ENCODE data around the gene FBXO9. TPM values are rescaled to one million over a fixed set of nuclear protein-coding genes. Genes with fewer than 3 reads are reported as not detected.

The FBXO9 gene
- total RNA-seq, 1 experiment from 2014 or later: 68.4 TPM

- Histone ChIP-seq H3K14ac (ENCODE audit: insufficient read depth, low read length) (no peak overlapping the region), H2BK12ac (ENCODE audit: insufficient read length, low read depth, low read length) (no peak overlapping the region), H3K23me2 (ENCODE audit: insufficient read length, low read depth, low read length, poor library complexity, severe bottlenecking) (no peaks in the 10 kb centered on the region), H3K18ac (ENCODE audit: insufficient read length, low read depth, low read length) (no peak overlapping the region), H4K20me1 (ENCODE audit: control insufficient read depth, insufficient read depth, insufficient read length) (no peaks in the 10 kb centered on the region), H3K9ac (ENCODE audit: extremely low read depth, insufficient read length, low read length) (no peak overlapping the region), H3K4me1 (ENCODE audit: insufficient read depth, low read length) (no peaks in the 10 kb centered on the region), H3K79me2 (ENCODE audit: insufficient read depth, low read length) (no peaks in the 10 kb centered on the region), H3T11ph (ENCODE audit: low read length) (no peak overlapping the region), H3K23ac (ENCODE audit: insufficient read length, low read depth, low read length) (no peak overlapping the region), H4K8ac (replicated peaks; ENCODE audit: insufficient read length, low read depth, low read length) (no peak overlapping the region), H4K5ac (ENCODE audit: insufficient read length, low read depth, low read length) (no peak overlapping the region), H2BK20ac (ENCODE audit: low read depth, low read length, poor library complexity, severe bottlenecking) (no peak overlapping the region), H3K4me2 (ENCODE audit: insufficient read depth, insufficient read length, low read length) (no peak overlapping the region), H3K27ac (ENCODE audit: insufficient read length, low read depth, low read length) (no peak overlapping the region), H3K56ac (ENCODE audit: insufficient read length, low read depth, low read length) (no peak overlapping the region), H2AFZ (ENCODE audit: low read length) (no peak overlapping the region), H3K4ac (ENCODE audit: low read depth, low read length) (no peak overlapping the region), H3K27me3 (ENCODE audit: insufficient read depth, low read length) (no peaks in the 10 kb centered on the region), H3K9me3 (ENCODE audit: control insufficient read depth, low read depth, low read length) (no peaks in the 10 kb centered on the region), H2BK120ac (ENCODE audit: low read depth, low read length, poor library complexity, severe bottlenecking) (no peak overlapping the region), H4K91ac (ENCODE audit: insufficient read length, low read depth, low read length) (no peak overlapping the region), H2AK5ac (ENCODE audit: insufficient read length, low read length) (no peak overlapping the region), H2BK5ac (ENCODE audit: insufficient read length, low read length) (no peak overlapping the region), H3K79me1 (ENCODE audit: insufficient read depth, low read depth, low read length, poor library complexity, severe bottlenecking) (no peaks in the 10 kb centered on the region), H2BK15ac (ENCODE audit: low read depth, low read length) (no peak overlapping the region)
- no peak overlapping the region for H3K4me3 Mint-ChIP-seq
- H3K36me3 Mint-ChIP-seq (ENCODE audit: insufficient read depth in 1 of 3, low read depth in 3 of 3): peaks cover 12 to 71% (median 36%) of the 10 kb centered on the region in 3 experiments; a peak in 6 of 7 replicates
- H3K9me3 Mint-ChIP-seq: no peaks in the 10 kb centered on the region
- no peak for TF ChIP-seq CTCF (conservative IDR thresholded peaks at IDR 0.05)
- no peaks in the 10 kb centered on the region for H3K4me1 Mint-ChIP-seq
- H3K27me3 Mint-ChIP-seq (ENCODE audit: low read depth): no peaks in the 10 kb centered on the region
- H3K27ac Mint-ChIP-seq: no peak overlapping the region
- no peak for DNase-seq
Observed at GRCh38 chr6:53089948-53090347, 24.7 kb downstream of the FBXO9 start.
